ENCODE measurements around the gene TMEM82. TPM values are rescaled to one million over a fixed set of nuclear protein-coding genes. Genes with fewer than 3 reads are reported as not detected.

TMEM82 gene
- polyA plus RNA-seq, 2 donors: not detected

DNA sequence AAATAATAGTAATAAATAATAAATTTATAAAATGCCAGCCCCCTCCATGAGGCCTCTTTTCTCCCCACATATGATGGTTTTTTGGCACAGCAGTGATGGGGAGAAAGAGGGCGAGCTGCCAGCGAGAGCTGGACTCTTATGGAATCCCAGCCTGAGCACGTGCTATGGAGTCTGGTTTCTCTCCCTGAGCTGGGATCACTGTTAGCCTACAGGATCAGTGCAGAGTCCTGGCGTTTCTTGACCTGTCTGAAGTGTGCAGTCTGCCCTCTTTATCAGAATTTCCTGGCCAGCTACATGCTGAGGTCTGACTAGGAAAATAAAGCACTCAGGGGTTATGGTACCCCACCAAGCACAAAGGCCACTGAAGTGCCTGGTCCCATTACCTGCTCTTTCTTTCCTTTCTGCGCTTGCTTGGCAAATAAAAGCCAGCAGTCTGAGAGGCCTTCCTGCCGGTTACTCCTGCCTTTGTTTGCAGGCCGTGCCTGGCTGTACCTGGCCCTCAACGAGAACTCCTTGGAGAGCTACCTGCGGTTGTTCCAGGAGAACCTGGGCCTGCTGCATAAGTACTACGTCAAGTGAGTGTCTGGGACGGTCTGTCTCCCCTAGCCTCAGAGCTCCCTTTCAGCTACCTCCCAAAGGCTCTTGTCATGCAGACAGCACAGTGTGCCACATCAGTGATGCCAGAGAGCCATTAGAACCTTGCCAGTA lies 24.7 kb upstream of the TMEM82 start:
- Histone ChIP-seq H3K27me3 (ENCODE audit: control insufficient read depth in 1 of 2, insufficient read depth in 2 of 2, low read length in 2 of 2) (no peaks in the 10 kb centered on the region), H3K9me3 (ENCODE audit: control insufficient read depth in 2 of 2, insufficient read depth in 1 of 2, low read depth in 1 of 2, low read length in 1 of 2) (peaks cover 0 to 2% of the 10 kb centered on the region in 2 donors), H3K27ac (ENCODE audit: low read depth in 2 of 2, low read length in 1 of 2) (no peak overlapping the region), H3K36me3 (ENCODE audit: control insufficient read depth in 2 of 2, insufficient read depth in 2 of 2, low read length in 1 of 2) (peaks cover 0 to 39% of the 10 kb centered on the region in 2 donors), H3K4me3 (ENCODE audit: low read depth in 1 of 2, low read length in 2 of 2) (no peak overlapping the region), H3K4me1 (ENCODE audit: control insufficient read depth in 2 of 2, insufficient read depth in 2 of 2, low read length in 1 of 2) (peaks cover 0 to 4% of the 10 kb centered on the region in 2 donors)
- 86 to 88% methylated on average over 11 of the region's 11 CpGs for WGBS, 2 donors

DNA sequence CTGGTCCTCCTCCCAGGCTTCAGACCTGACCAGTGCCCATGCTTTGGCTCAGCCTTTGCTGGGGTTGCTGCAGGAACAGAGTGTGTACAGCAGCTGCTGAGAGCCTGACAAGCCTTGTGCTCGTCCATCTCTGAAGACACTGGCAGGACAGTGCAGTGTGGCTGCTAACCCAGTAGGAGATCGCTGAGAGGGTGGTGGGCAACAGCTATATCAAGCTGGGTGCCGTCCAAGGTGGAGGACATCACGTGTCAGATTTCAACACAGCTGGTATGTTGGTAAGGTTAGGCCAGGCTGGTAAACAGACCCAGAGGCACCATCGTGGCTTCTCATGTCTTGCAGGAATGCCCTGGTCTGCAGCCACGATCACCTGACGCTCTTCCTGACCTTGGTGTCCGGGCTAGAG lies 24.1 kb upstream of the TMEM82 start:
- 84 to 92% methylated on average over 8 of the region's 8 CpGs for WGBS, 2 donors
- peaks cover 0 to 2% of the 10 kb centered on the region in 2 donors for H3K9me3 ChIP-seq (ENCODE audit: control insufficient read depth in 2 of 2, insufficient read depth in 1 of 2, low read depth in 1 of 2, low read length in 1 of 2)
- H3K4me3 ChIP-seq (ENCODE audit: low read depth in 1 of 2, low read length in 2 of 2): no peak overlapping the region
- H3K27ac ChIP-seq (ENCODE audit: low read depth in 2 of 2, low read length in 1 of 2): no peak overlapping the region
- no peaks in the 10 kb centered on the region for H3K27me3 ChIP-seq (ENCODE audit: control insufficient read depth in 1 of 2, insufficient read depth in 2 of 2, low read length in 2 of 2)
- H3K4me1 ChIP-seq (ENCODE audit: control insufficient read depth in 2 of 2, insufficient read depth in 2 of 2, low read length in 1 of 2): peaks cover 0 to 4% of the 10 kb centered on the region in 2 donors
- H3K36me3 ChIP-seq (ENCODE audit: control insufficient read depth in 2 of 2, insufficient read depth in 2 of 2, low read length in 1 of 2): peaks cover 4 to 39% of the 10 kb centered on the region in 2 donors

DNA sequence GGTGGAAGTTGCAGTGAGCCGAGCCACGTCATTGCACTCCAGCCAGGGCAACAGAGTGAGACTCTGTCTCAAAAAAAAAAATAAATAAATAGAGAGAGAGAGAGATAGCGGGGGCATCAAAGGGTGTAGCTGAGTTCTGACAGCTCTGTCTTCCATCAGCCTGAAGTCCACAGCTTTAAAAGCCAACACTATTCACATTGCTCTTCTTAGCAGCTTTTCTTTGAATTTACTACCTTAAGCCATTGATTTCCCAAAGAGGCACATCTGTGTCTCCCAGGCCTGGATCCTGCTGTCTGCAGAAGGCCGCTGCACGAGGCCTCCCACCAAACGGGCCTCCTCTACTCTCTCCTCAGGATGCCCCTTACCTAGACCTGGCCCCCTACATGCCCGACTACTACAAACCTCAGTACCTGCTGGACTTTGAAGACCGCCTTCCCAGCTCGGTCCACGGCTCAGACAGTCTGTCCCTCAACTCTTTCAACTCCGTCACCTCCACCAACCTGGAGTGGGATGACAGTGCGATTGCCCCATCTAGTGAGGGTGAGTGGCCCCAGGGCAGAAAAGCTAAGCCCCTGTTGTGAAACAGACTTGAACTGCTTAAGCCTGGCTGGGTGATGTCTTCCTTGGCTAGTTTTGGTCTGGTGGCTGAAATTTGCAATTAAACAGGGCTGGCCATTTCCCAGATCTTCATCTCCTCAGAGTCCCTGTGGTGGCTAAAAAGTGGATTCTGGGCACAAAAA lies 22.7 kb upstream of the TMEM82 start:
- H3K4me3 ChIP-seq (ENCODE audit: low read depth in 1 of 2, low read length in 2 of 2): no peak overlapping the region
- H3K27ac ChIP-seq (ENCODE audit: low read depth in 2 of 2, low read length in 1 of 2): no peak overlapping the region
- 92% methylated on average over 12 of the region's 12 CpGs for WGBS, 2 donors
- peaks cover 4 to 42% of the 10 kb centered on the region in 2 donors for H3K36me3 ChIP-seq (ENCODE audit: control insufficient read depth in 2 of 2, insufficient read depth in 2 of 2, low read length in 1 of 2)
- peaks cover 0 to 2% of the 10 kb centered on the region in 2 donors for H3K9me3 ChIP-seq (ENCODE audit: control insufficient read depth in 2 of 2, insufficient read depth in 1 of 2, low read depth in 1 of 2, low read length in 1 of 2)
- no peaks in the 10 kb centered on the region for H3K27me3 ChIP-seq (ENCODE audit: control insufficient read depth in 1 of 2, insufficient read depth in 2 of 2, low read length in 2 of 2)
- peaks cover 0 to 4% of the 10 kb centered on the region in 2 donors for H3K4me1 ChIP-seq (ENCODE audit: control insufficient read depth in 2 of 2, insufficient read depth in 2 of 2, low read length in 1 of 2)

- Histone ChIP-seq H3K4me1 (ENCODE audit: control insufficient read depth in 2 of 2, insufficient read depth in 2 of 2, low read length in 1 of 2) (no peaks in the 10 kb centered on the region), H3K36me3 (ENCODE audit: control insufficient read depth in 2 of 2, insufficient read depth in 2 of 2, low read length in 1 of 2) (peaks cover 4 to 48% of the 10 kb centered on the region in 2 donors), H3K27ac (ENCODE audit: low read depth in 2 of 2, low read length in 1 of 2) (no peak overlapping the region), H3K9me3 (ENCODE audit: control insufficient read depth in 2 of 2, insufficient read depth in 1 of 2, low read depth in 1 of 2, low read length in 1 of 2) (no peaks in the 10 kb centered on the region), H3K27me3 (ENCODE audit: control insufficient read depth in 1 of 2, insufficient read depth in 2 of 2, low read length in 2 of 2) (no peaks in the 10 kb centered on the region), H3K4me3 (ENCODE audit: low read depth in 1 of 2, low read length in 2 of 2) (no peak overlapping the region)
- 95 to 97% methylated on average over 3 of the region's 3 CpGs for WGBS, 2 donors
Measured at GRCh38 chr1:15720861-15721260, 21.4 kb upstream of the TMEM82 start.

DNA sequence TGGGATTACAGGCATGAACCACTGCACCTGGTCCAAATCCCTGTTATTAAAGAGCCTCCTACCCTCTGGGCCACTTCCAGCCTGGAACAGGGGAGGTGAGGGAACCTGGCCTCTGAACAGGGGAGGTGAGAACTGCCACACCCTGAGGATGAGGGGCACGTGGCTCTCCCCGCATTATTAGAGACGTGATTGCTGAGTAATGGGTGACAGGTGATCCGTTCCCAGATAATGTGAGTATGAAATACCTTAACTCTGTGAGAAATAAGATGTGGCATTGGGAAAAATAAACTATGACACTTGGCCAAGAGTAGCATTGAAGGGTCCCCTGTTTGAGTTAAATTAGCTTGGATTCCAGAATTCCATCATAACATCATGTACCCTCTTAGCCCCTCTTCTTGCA lies 19.9 kb upstream of the TMEM82 start:
- no peak overlapping the region for H3K27ac ChIP-seq (ENCODE audit: low read depth in 2 of 2, low read length in 1 of 2)
- no peaks in the 10 kb centered on the region for H3K4me1 ChIP-seq (ENCODE audit: control insufficient read depth in 2 of 2, insufficient read depth in 2 of 2, low read length in 1 of 2)
- no peaks in the 10 kb centered on the region for H3K9me3 ChIP-seq (ENCODE audit: control insufficient read depth in 2 of 2, insufficient read depth in 1 of 2, low read depth in 1 of 2, low read length in 1 of 2)
- H3K4me3 ChIP-seq (ENCODE audit: low read depth in 1 of 2, low read length in 2 of 2): no peak overlapping the region
- 89 to 90% methylated on average over 4 of the region's 4 CpGs for WGBS, 2 donors
- H3K27me3 ChIP-seq (ENCODE audit: control insufficient read depth in 1 of 2, insufficient read depth in 2 of 2, low read length in 2 of 2): no peaks in the 10 kb centered on the region
- H3K36me3 ChIP-seq (ENCODE audit: control insufficient read depth in 2 of 2, insufficient read depth in 2 of 2, low read length in 1 of 2): peaks cover 12 to 55% of the 10 kb centered on the region in 2 donors

DNA sequence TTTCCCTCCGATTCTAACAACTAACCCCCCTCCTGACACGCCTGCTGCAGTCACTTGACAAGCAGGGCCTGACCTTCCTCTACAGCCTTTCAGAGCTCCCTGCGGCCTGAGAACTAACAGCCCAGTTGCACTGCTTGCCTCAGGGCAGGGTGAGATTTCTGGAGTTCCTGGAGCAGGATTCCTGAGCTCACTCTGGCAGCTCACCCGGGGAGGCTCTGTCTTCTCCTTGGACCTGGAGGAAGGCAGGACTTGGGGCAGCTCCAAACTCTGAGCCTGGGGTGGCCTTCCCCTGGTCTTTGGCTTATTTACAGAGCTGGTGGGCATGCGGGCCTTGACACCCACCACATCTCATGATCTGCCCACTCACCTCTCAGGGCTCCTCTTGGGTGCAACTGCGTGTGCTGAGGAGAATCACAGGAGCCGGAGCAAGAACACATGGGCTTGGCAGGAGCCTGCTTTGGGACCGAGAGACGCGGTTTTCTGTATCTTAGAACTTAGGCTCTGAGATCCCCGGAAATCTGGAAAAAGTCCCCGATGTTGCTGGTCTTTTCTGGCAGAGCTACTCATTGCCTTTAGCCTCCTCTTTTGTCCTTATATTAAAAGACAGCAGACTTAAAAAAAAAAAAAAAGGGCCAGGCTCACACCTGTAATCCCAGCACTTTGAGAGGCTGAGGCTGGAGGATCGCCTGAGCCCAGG lies 19.3 kb upstream of the TMEM82 start:
- 86 to 87% methylated on average over 13 of the region's 13 CpGs for whole genome bisulfite sequencing, 2 donors
- H3K4me1 ChIP-seq (ENCODE audit: control insufficient read depth in 2 of 2, insufficient read depth in 2 of 2, low read length in 1 of 2): no peaks in the 10 kb centered on the region
- H3K27ac ChIP-seq (ENCODE audit: low read depth in 2 of 2, low read length in 1 of 2): no peak overlapping the region
- H3K36me3 ChIP-seq (ENCODE audit: control insufficient read depth in 2 of 2, insufficient read depth in 2 of 2, low read length in 1 of 2): peaks cover 17 to 55% of the 10 kb centered on the region in 2 donors
- no peak overlapping the region for H3K4me3 ChIP-seq (ENCODE audit: low read depth in 1 of 2, low read length in 2 of 2)
- no peaks in the 10 kb centered on the region for H3K27me3 ChIP-seq (ENCODE audit: control insufficient read depth in 1 of 2, insufficient read depth in 2 of 2, low read length in 2 of 2)
- no peaks in the 10 kb centered on the region for H3K9me3 ChIP-seq (ENCODE audit: control insufficient read depth in 2 of 2, insufficient read depth in 1 of 2, low read depth in 1 of 2, low read length in 1 of 2)

DNA sequence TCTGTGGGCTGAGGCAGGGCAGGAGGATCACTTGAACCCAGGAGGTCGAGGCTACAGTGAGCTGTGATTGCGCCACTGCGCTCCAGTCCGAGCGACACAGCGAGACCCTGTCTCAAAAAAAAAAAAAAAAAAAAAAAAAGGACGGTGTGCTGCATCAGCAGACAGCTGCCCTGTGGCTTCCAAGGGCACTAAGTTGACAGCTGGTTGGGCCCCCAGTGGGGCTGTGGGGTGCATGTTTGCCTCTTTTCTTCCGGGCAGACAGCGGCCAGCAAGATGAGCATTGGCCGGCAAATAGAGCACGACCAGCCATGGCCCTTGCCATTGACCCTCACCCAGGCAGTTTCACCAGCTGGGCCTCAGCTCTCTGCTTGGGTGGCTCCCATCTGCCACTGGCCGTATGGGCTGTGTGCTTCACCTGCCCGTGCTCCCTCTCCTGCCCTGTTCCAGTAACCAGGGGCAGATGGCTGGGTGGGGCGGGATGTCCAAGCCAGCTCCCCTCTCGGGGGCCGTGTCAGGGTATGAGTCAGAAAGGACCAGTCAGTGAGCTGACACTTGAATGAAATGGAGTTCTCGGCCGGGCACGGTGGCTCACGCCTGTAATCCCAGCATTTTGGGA lies 18.6 kb upstream of the TMEM82 start:
- WGBS, 2 donors: 92 to 94% methylated on average over 20 of the region's 20 CpGs
- H3K27ac ChIP-seq (ENCODE audit: low read depth in 2 of 2, low read length in 1 of 2): no peak overlapping the region
- no peaks in the 10 kb centered on the region for H3K9me3 ChIP-seq (ENCODE audit: control insufficient read depth in 2 of 2, insufficient read depth in 1 of 2, low read depth in 1 of 2, low read length in 1 of 2)
- H3K4me1 ChIP-seq (ENCODE audit: control insufficient read depth in 2 of 2, insufficient read depth in 2 of 2, low read length in 1 of 2): no peaks in the 10 kb centered on the region
- H3K36me3 ChIP-seq (ENCODE audit: control insufficient read depth in 2 of 2, insufficient read depth in 2 of 2, low read length in 1 of 2): peaks cover 17 to 56% of the 10 kb centered on the region in 2 donors
- no peaks in the 10 kb centered on the region for H3K27me3 ChIP-seq (ENCODE audit: control insufficient read depth in 1 of 2, insufficient read depth in 2 of 2, low read length in 2 of 2)
- H3K4me3 ChIP-seq (ENCODE audit: low read depth in 1 of 2, low read length in 2 of 2): no peak overlapping the region

GRCh38 chr1:15724949-15725880 lies 17.1 kb upstream of the TMEM82 start:
- H3K27me3 ChIP-seq (ENCODE audit: control insufficient read depth in 1 of 2, insufficient read depth in 2 of 2, low read length in 2 of 2): no peaks in the 10 kb centered on the region
- H3K36me3 ChIP-seq (ENCODE audit: control insufficient read depth in 2 of 2, insufficient read depth in 2 of 2, low read length in 1 of 2): peaks cover 17 to 60% of the 10 kb centered on the region in 2 donors
- no peaks in the 10 kb centered on the region for H3K4me1 ChIP-seq (ENCODE audit: control insufficient read depth in 2 of 2, insufficient read depth in 2 of 2, low read length in 1 of 2)
- no peak overlapping the region for H3K27ac ChIP-seq (ENCODE audit: low read depth in 2 of 2, low read length in 1 of 2)
- H3K9me3 ChIP-seq (ENCODE audit: control insufficient read depth in 2 of 2, insufficient read depth in 1 of 2, low read depth in 1 of 2, low read length in 1 of 2): no peaks in the 10 kb centered on the region
- 84 to 85% methylated on average over 26 of the region's 26 CpGs for WGBS, 2 donors
- H3K4me3 ChIP-seq (ENCODE audit: low read depth in 1 of 2, low read length in 2 of 2): no peak overlapping the region

All from esophagus (tissue), 2 donors.